Fibroblast of the conjunctiva (primary cell): ENCODE results near the gene MAD2L1BP.

Source experiments
- DNase-seq: peaks from one replicate; pipeline ENCODE4 v3.0.0-alpha.2; 2010; ENCODE audit warnings: low read depth

MAD2L1BP gene

GRCh38 chr6:43667245-43668150, 31.9 kb downstream of the MAD2L1BP start:
- peak; percentile 49 for DNase-seq

- DNase-seq, result peak; percentile 30
Measured at GRCh38 chr6:43668151-43669028, 32.8 kb downstream of the MAD2L1BP start.

GRCh38 chr6:43669050-43669921, 33.6 kb downstream of the MAD2L1BP start:
- no peak for DNase-seq

- no peak for DNase-seq
Measured at GRCh38 chr6:43669922-43670622, 34.4 kb downstream of the MAD2L1BP start.

- DNase-seq, result no peak
Measured at GRCh38 chr6:43670623-43670986, 35.0 kb downstream of the MAD2L1BP start.

- no peak for DNase-seq
Measured at GRCh38 chr6:43671011-43671800, 35.6 kb downstream of the MAD2L1BP start.

GRCh38 chr6:43671801-43672690, 36.4 kb downstream of the MAD2L1BP start:
- no peak for DNase-seq

GRCh38 chr6:43673444-43674084, 37.9 kb downstream of the MAD2L1BP start:
- DNase-seq, result no peak

- no peak for DNase-seq
Measured at GRCh38 chr6:43674291-43674690, 38.7 kb downstream of the MAD2L1BP start.

GRCh38 chr6:43674921-43675320, 39.3 kb downstream of the MAD2L1BP start:
- DNase-seq, result no peak

- no peak for DNase-seq
Measured at GRCh38 chr6:43676962-43677606, 41.4 kb downstream of the MAD2L1BP start.

GRCh38 chr6:43677759-43678158, 42.1 kb downstream of the MAD2L1BP start:
- no peak for DNase-seq

- DNase-seq, result no peak
Measured at GRCh38 chr6:43678341-43678740, 42.7 kb downstream of the MAD2L1BP start.

- no peak for DNase-seq
Measured at GRCh38 chr6:43679057-43679456, 43.4 kb downstream of the MAD2L1BP start.

- DNase-seq, result no peak
Measured at GRCh38 chr6:43680308-43681200, 44.9 kb downstream of the MAD2L1BP start.

- DNase-seq, result no peak
Measured at GRCh38 chr6:43681303-43681702, 45.7 kb downstream of the MAD2L1BP start.

GRCh38 chr6:43682724-43683429, 47.2 kb downstream of the MAD2L1BP start:
- DNase-seq, result no peak
